Measurements from ENCODE around the gene NFATC2. TPM values are rescaled to one million over a fixed set of nuclear protein-coding genes. Genes with fewer than 3 reads are reported as not detected.

Gene NFATC2
- total RNA-seq, 1 experiment from 2014 or later, result 15.8 TPM

- intact Hi-C loops (cut with micrococcal nuclease; ENCODE audit: unreplicated experiment), result no loop called here
- TF ChIP-seq CTCF (IDR thresholded peaks at IDR 0.05; ENCODE audit: unreplicated experiment), result no peak
- Mint-ChIP-seq H3K9me3 (ENCODE audit: low read depth, unreplicated experiment) (no peaks in the 10 kb centered on the region), H3K4me1 (ENCODE audit: low read depth, unreplicated experiment) (no peaks in the 10 kb centered on the region), H3K36me3 (ENCODE audit: insufficient read depth, unreplicated experiment) (no peaks in the 10 kb centered on the region), H3K4me3 (ENCODE audit: low read depth, unreplicated experiment) (no peak overlapping the region), H3K27me3 (ENCODE audit: unreplicated experiment) (peaks cover 47% of the 10 kb centered on the region), H3K27ac (ENCODE audit: unreplicated experiment) (no peak overlapping the region)
- no peak for DNase-seq
- no TSS peak for BruUV-seq (replicated peaks)
- CTCF ChIA-PET, result no interaction called here
Measured at GRCh38 chr20:51577432-51578144, 35.1 kb upstream of the NFATC2 start.

- CTCF ChIA-PET, result no interaction called here
- no peaks in the 10 kb centered on the region for H3K36me3 Mint-ChIP-seq (ENCODE audit: insufficient read depth, unreplicated experiment)
- no peak overlapping the region for H3K27ac Mint-ChIP-seq (ENCODE audit: unreplicated experiment)
- no peaks in the 10 kb centered on the region for H3K9me3 Mint-ChIP-seq (ENCODE audit: low read depth, unreplicated experiment)
- no peaks in the 10 kb centered on the region for H3K4me1 Mint-ChIP-seq (ENCODE audit: low read depth, unreplicated experiment)
- DNase-seq, result no peak
- no TSS peak for BruUV-seq (replicated peaks)
- H3K27me3 Mint-ChIP-seq (ENCODE audit: unreplicated experiment), result peaks cover 42% of the 10 kb centered on the region
- no peak for TF ChIP-seq CTCF (IDR thresholded peaks at IDR 0.05; ENCODE audit: unreplicated experiment)
- no peak overlapping the region for H3K4me3 Mint-ChIP-seq (ENCODE audit: low read depth, unreplicated experiment)
- intact Hi-C loops (cut with micrococcal nuclease; ENCODE audit: unreplicated experiment), result no loop called here
Measured at GRCh38 chr20:51575486-51575885, 33.0 kb upstream of the NFATC2 start.

GRCh38 chr20:51574248-51575033, 31.9 kb upstream of the NFATC2 start:
- DNase-seq, result no peak
- no peak overlapping the region for H3K4me3 Mint-ChIP-seq (ENCODE audit: low read depth, unreplicated experiment)
- intact Hi-C loops (cut with micrococcal nuclease; ENCODE audit: unreplicated experiment), result no loop called here
- peaks cover 5% of the 10 kb centered on the region for H3K36me3 Mint-ChIP-seq (ENCODE audit: insufficient read depth, unreplicated experiment)
- H3K9me3 Mint-ChIP-seq (ENCODE audit: low read depth, unreplicated experiment), result peaks cover 2% of the 10 kb centered on the region
- no peak overlapping the region for H3K27ac Mint-ChIP-seq (ENCODE audit: unreplicated experiment)
- BruUV-seq (replicated peaks), result no TSS peak
- H3K27me3 Mint-ChIP-seq (ENCODE audit: unreplicated experiment), result peaks cover 42% of the 10 kb centered on the region
- no peak for TF ChIP-seq CTCF (IDR thresholded peaks at IDR 0.05; ENCODE audit: unreplicated experiment)
- peaks cover 8% of the 10 kb centered on the region for H3K4me1 Mint-ChIP-seq (ENCODE audit: low read depth, unreplicated experiment)
- CTCF ChIA-PET, result no interaction called here

GRCh38 chr20:51573576-51574243, 31.2 kb upstream of the NFATC2 start:
- H3K27ac Mint-ChIP-seq (ENCODE audit: unreplicated experiment), result no peak overlapping the region
- CTCF ChIA-PET, result no interaction called here
- peaks cover 3% of the 10 kb centered on the region for H3K9me3 Mint-ChIP-seq (ENCODE audit: low read depth, unreplicated experiment)
- intact Hi-C loops (cut with micrococcal nuclease; ENCODE audit: unreplicated experiment), result no loop called here
- no peak for TF ChIP-seq CTCF (IDR thresholded peaks at IDR 0.05; ENCODE audit: unreplicated experiment)
- H3K4me3 Mint-ChIP-seq (ENCODE audit: low read depth, unreplicated experiment), result no peak overlapping the region
- H3K4me1 Mint-ChIP-seq (ENCODE audit: low read depth, unreplicated experiment), result peaks cover 13% of the 10 kb centered on the region
- peaks cover 5% of the 10 kb centered on the region for H3K36me3 Mint-ChIP-seq (ENCODE audit: insufficient read depth, unreplicated experiment)
- no TSS peak for BruUV-seq (replicated peaks)
- DNase-seq, result no peak
- H3K27me3 Mint-ChIP-seq (ENCODE audit: unreplicated experiment), result peaks cover 47% of the 10 kb centered on the region
